Adrenal gland (tissue), 5 donors: Measurements from ENCODE around the gene DLG2.
"Not testable (repeated sequence)": the region's sequence is repeated elsewhere in the genome, so short reads cannot be mapped to it uniquely, and the experiment has no call there.

ENCODE experiments used
- CTCF ChIP-seq, 6 experiments: fragments of 450-650 bp in 4 of 6; fragments of 200-600 bp in 2 of 6; sonication (generic) in 1 of 6; IDR thresholded peaks; 1 replicate in 5 of 6; 2 replicates in 1 of 6; pipeline versions ENCODE4 v1.5.1 to v1.8.0; 2016 to 2021; ENCODE audit warnings: antibody characterized with exemption in 6 of 6, mild to moderate bottlenecking in 2 of 6, moderate library complexity in 1 of 6
- POLR2A ChIP-seq, 2 donors: fragments of 450-650 bp; IDR thresholded peaks; one replicate each; pipeline ENCODE4 v1.6.1; 2017; ENCODE audit warnings: antibody characterized with exemption in 2 of 2, mild to moderate bottlenecking in 2 of 2, moderate library complexity in 1 of 2
- donor health status: DM: no; HTN: no; CAD: no.

GRCh38 chr11:85670949-85671663 is 44.0 kb upstream of the DLG2 start:
- TF ChIP-seq CTCF, POLR2A (IDR thresholded peaks at IDR 0.05): not testable (repeated sequence)
